Stimulated activated CD8-positive, alpha-beta memory T cell treated with anti-CD3 and anti-CD28 coated beads, Interleukin-4, amount 100 ng/mL, for 48 hours (primary cell): Measurements from ENCODE around the gene KICS2.
A peak's percentile ranks its signal among the peaks of the same experiment; 100 is the strongest.
"Not testable (repeated sequence)": the region's sequence is repeated elsewhere in the genome, so short reads cannot be mapped to it uniquely, and the experiment has no call there.

Experiments used
- DNase-seq: peaks from one replicate; pipeline ENCODE4 v3.0.0-alpha.2; 2020

Gene KICS2

GRCh38 chr12:64222009-64222765 is at the start of gene KICS2:
Gene KICS2 (minus strand): TSS chr12:64222296. CDS start chr12:64222237, 59 bp downstream.
- peak; percentile 90 for DNase-seq

- DNase-seq, result no peak
Measured at GRCh38 chr12:64270411-64270810, 48.3 kb upstream of the KICS2 start.

GRCh38 chr12:64269161-64269560 is 47.1 kb upstream of the KICS2 start:
- no peak for DNase-seq

GRCh38 chr12:64268409-64268808 is 46.3 kb upstream of the KICS2 start:
- DNase-seq, result no peak

- no peak for DNase-seq
Measured at GRCh38 chr12:64265839-64266238, 43.7 kb upstream of the KICS2 start.

- DNase-seq, result no peak
Measured at GRCh38 chr12:64261813-64262212, 39.7 kb upstream of the KICS2 start.

GRCh38 chr12:64258576-64258975 is 36.5 kb upstream of the KICS2 start:
- no peak for DNase-seq

GRCh38 chr12:64256166-64256800 is 34.2 kb upstream of the KICS2 start:
- DNase-seq, result no peak

- DNase-seq, result no peak
Measured at GRCh38 chr12:64255249-64255648, 33.2 kb upstream of the KICS2 start.

GRCh38 chr12:64253356-64253755 is 31.3 kb upstream of the KICS2 start:
- no peak for DNase-seq

- no peak for DNase-seq
Measured at GRCh38 chr12:64252681-64253080, 30.6 kb upstream of the KICS2 start.

- no peak for DNase-seq
Measured at GRCh38 chr12:64243809-64244208, 21.7 kb upstream of the KICS2 start.

GRCh38 chr12:64240781-64241180 is 18.7 kb upstream of the KICS2 start:
- DNase-seq, result no peak

- no peak for DNase-seq
Measured at GRCh38 chr12:64237382-64237781, 15.3 kb upstream of the KICS2 start.

GRCh38 chr12:64236549-64236948 is 14.5 kb upstream of the KICS2 start:
- DNase-seq, result no peak

GRCh38 chr12:64232196-64232595 is 10.1 kb upstream of the KICS2 start:
- DNase-seq, result no peak

- DNase-seq, result no peak
Measured at GRCh38 chr12:64229796-64230195, 7.7 kb upstream of the KICS2 start.

GRCh38 chr12:64229240-64229639 is 7.1 kb upstream of the KICS2 start:
- no peak for DNase-seq

- no peak for DNase-seq
Measured at GRCh38 chr12:64225626-64226025, 3.5 kb upstream of the KICS2 start.

- peak; percentile 73 for DNase-seq
Measured at GRCh38 chr12:64221651-64222008, 466 bp downstream of the KICS2 start.

- no peak for DNase-seq
Measured at GRCh38 chr12:64220046-64220445, 2.0 kb downstream of the KICS2 start.

- DNase-seq, result no peak
Measured at GRCh38 chr12:64219145-64219544, 3.0 kb downstream of the KICS2 start.

GRCh38 chr12:64218597-64218996 is 3.5 kb downstream of the KICS2 start:
- no peak for DNase-seq

GRCh38 chr12:64217643-64218042 is 4.5 kb downstream of the KICS2 start:
- not testable (repeated sequence) for DNase-seq

GRCh38 chr12:64216239-64216638 is 5.9 kb downstream of the KICS2 start:
- DNase-seq, result no peak
